GM21723 (cell line): ENCODE measurements around the gene SRGAP2.
A peak's percentile ranks its signal among the peaks of the same experiment; 100 is the strongest.
"Not testable (repeated sequence)": the region's sequence is repeated elsewhere in the genome, so short reads cannot be mapped to it uniquely, and the experiment has no call there.

Experiments
- ATAC-seq: cut with Tn5 transposase; IDR thresholded peaks from one replicate; pipeline ENCODE4 v1.9.1; 2021; ENCODE audit warnings: mild to moderate bottlenecking, moderate library complexity; ENCODE audit not compliant: unreplicated experiment

The SRGAP2 gene

GRCh38 chr1:206204871-206205270 is 1.5 kb downstream of the SRGAP2 start:
- ATAC-seq, result not testable (repeated sequence)

GRCh38 chr1:206205569-206205968 is 2.2 kb downstream of the SRGAP2 start:
- not testable (repeated sequence) for ATAC-seq

- ATAC-seq, result not testable (repeated sequence)
Measured at GRCh38 chr1:206210802-206211201, 7.5 kb downstream of the SRGAP2 start.

- ATAC-seq, result not testable (repeated sequence)
Measured at GRCh38 chr1:206215600-206216392, 12.5 kb downstream of the SRGAP2 start.

GRCh38 chr1:206218285-206218684 is 14.9 kb downstream of the SRGAP2 start:
- not testable (repeated sequence) for ATAC-seq

- ATAC-seq, result not testable (repeated sequence)
Measured at GRCh38 chr1:206218765-206219164, 15.4 kb downstream of the SRGAP2 start.

- not testable (repeated sequence) for ATAC-seq
Measured at GRCh38 chr1:206219514-206220331, 16.4 kb downstream of the SRGAP2 start.

- ATAC-seq, result not testable (repeated sequence)
Measured at GRCh38 chr1:206220332-206221000, 17.1 kb downstream of the SRGAP2 start.

- ATAC-seq, result not testable (repeated sequence)
Measured at GRCh38 chr1:206221585-206221984, 18.2 kb downstream of the SRGAP2 start.

- ATAC-seq, result not testable (repeated sequence)
Measured at GRCh38 chr1:206224190-206224776, 20.9 kb downstream of the SRGAP2 start.

GRCh38 chr1:206225386-206225785 is 22.0 kb downstream of the SRGAP2 start:
- not testable (repeated sequence) for ATAC-seq

- not testable (repeated sequence) for ATAC-seq
Measured at GRCh38 chr1:206226886-206227285, 23.5 kb downstream of the SRGAP2 start.

- ATAC-seq, result not testable (repeated sequence)
Measured at GRCh38 chr1:206229286-206229685, 25.9 kb downstream of the SRGAP2 start.

- ATAC-seq, result not testable (repeated sequence)
Measured at GRCh38 chr1:206231989-206232388, 28.6 kb downstream of the SRGAP2 start.

- not testable (repeated sequence) for ATAC-seq
Measured at GRCh38 chr1:206232970-206233645, 29.8 kb downstream of the SRGAP2 start.

GRCh38 chr1:206234189-206234916 is 31.0 kb downstream of the SRGAP2 start:
- ATAC-seq, result not testable (repeated sequence)

GRCh38 chr1:206235190-206235589 is 31.8 kb downstream of the SRGAP2 start:
- ATAC-seq, result not testable (repeated sequence)

GRCh38 chr1:206240288-206240687 is 36.9 kb downstream of the SRGAP2 start:
- ATAC-seq, result peak; percentile 56

GRCh38 chr1:206243335-206243734 is 40.0 kb downstream of the SRGAP2 start:
- peak; percentile 99 for ATAC-seq
